ENCODE results near the gene SH2D1B. TPM values are rescaled to one million over a fixed set of nuclear protein-coding genes. Genes with fewer than 3 reads are reported as not detected.
"Not testable (repeated sequence)": the region's sequence is repeated elsewhere in the genome, so short reads cannot be mapped to it uniquely, and the experiment has no call there.

Gene SH2D1B
- total and polyA plus RNA-seq, 9 donors, result 0.10 to 0.40 (median 0.12) TPM; not detected in 6

- H3K36me3 ChIP-seq, result no peaks in the 10 kb centered on the region
- H3K27ac ChIP-seq, result no peak overlapping the region
- 81 to 87% (median 86%) methylated on average over 3 of the region's 3 CpGs for WGBS, 3 donors
- no peaks in the 10 kb centered on the region for H3K9me3 ChIP-seq
- H3K27me3 ChIP-seq, result no peaks in the 10 kb centered on the region
- intact Hi-C loops (cut with DNase I), result no loop called here
- no peaks in the 10 kb centered on the region for H3K4me1 ChIP-seq (ENCODE audit: insufficient read depth)
- TF ChIP-seq POLR2A (IDR thresholded peaks at IDR 0.05) (no peak), CTCF (IDR thresholded peaks at IDR 0.05) (no peak), EP300 (IDR thresholded peaks at IDR 0.05) (no peak)
- H3K4me3 ChIP-seq, result no peak overlapping the region
- DNase-seq, result no peak
Measured at GRCh38 chr1:162420120-162420519, 8.2 kb upstream of the SH2D1B start.

GRCh38 chr1:162419450-162419931 lies 7.6 kb upstream of the SH2D1B start:
- 58 to 65% (median 63%) methylated on average over 9 of the region's 9 CpGs for WGBS, 3 donors
- DNase-seq; intact Hi-C loops (cut with DNase I): not testable (repeated sequence)

GRCh38 chr1:162418584-162418983 lies 6.6 kb upstream of the SH2D1B start:
- H3K4me1 ChIP-seq (ENCODE audit: insufficient read depth); H3K9me3 ChIP-seq; H3K27ac ChIP-seq; DNase-seq; intact Hi-C loops (cut with DNase I); H3K4me3 ChIP-seq; H3K27me3 ChIP-seq; H3K36me3 ChIP-seq: not testable (repeated sequence)
- 61 to 79% (median 62%) methylated on average over 7 of the region's 7 CpGs for WGBS, 3 donors

More at GRCh38 chr1:162419450-162419931, 7.6 kb upstream of the SH2D1B start:
- not testable (repeated sequence) for H3K4me3 ChIP-seq; H3K9me3 ChIP-seq; H3K27me3 ChIP-seq; H3K36me3 ChIP-seq; H3K27ac ChIP-seq; H3K4me1 ChIP-seq (ENCODE audit: insufficient read depth)

GRCh38 chr1:162417650-162418049 lies 5.7 kb upstream of the SH2D1B start:
- WGBS, 3 donors, result 77 to 85% (median 79%) methylated on average over 7 of the region's 7 CpGs
- H3K4me1 ChIP-seq (ENCODE audit: insufficient read depth), result no peaks in the 10 kb centered on the region
- TF ChIP-seq CTCF (IDR thresholded peaks at IDR 0.05), result no peak
- no peak for TF ChIP-seq POLR2A (IDR thresholded peaks at IDR 0.05)
- TF ChIP-seq EP300 (IDR thresholded peaks at IDR 0.05), result no peak
- no peaks in the 10 kb centered on the region for H3K9me3 ChIP-seq
- no peaks in the 10 kb centered on the region for H3K36me3 ChIP-seq
- intact Hi-C loops (cut with DNase I), result no loop called here
- no peak overlapping the region for H3K27ac ChIP-seq
- DNase-seq, result no peak
- H3K4me3 ChIP-seq, result no peak overlapping the region
- H3K27me3 ChIP-seq, result no peaks in the 10 kb centered on the region

GRCh38 chr1:162416909-162417308 lies 5.0 kb upstream of the SH2D1B start:
- Histone ChIP-seq H3K27me3 (no peaks in the 10 kb centered on the region), H3K36me3 (no peaks in the 10 kb centered on the region), H3K4me3 (no peak overlapping the region), H3K4me1 (ENCODE audit: insufficient read depth) (no peaks in the 10 kb centered on the region), H3K9me3 (no peaks in the 10 kb centered on the region), H3K27ac (no peak overlapping the region)
- WGBS, 3 donors, result 77 to 84% (median 83%) methylated on average over 2 of the region's 2 CpGs
- TF ChIP-seq EP300 (IDR thresholded peaks at IDR 0.05) (no peak), CTCF (IDR thresholded peaks at IDR 0.05) (no peak), POLR2A (IDR thresholded peaks at IDR 0.05) (no peak)
- DNase-seq, result no peak
- intact Hi-C loops (cut with DNase I), result no loop called here

- TF ChIP-seq EP300 (IDR thresholded peaks at IDR 0.05) (no peak), CTCF (IDR thresholded peaks at IDR 0.05) (no peak), POLR2A (IDR thresholded peaks at IDR 0.05) (no peak)
- no peak overlapping the region for H3K27ac ChIP-seq
- H3K27me3 ChIP-seq, result no peaks in the 10 kb centered on the region
- DNase-seq, result no peak
- intact Hi-C loops (cut with DNase I), result no loop called here
- H3K9me3 ChIP-seq, result no peaks in the 10 kb centered on the region
- H3K4me1 ChIP-seq (ENCODE audit: insufficient read depth), result no peaks in the 10 kb centered on the region
- no peaks in the 10 kb centered on the region for H3K36me3 ChIP-seq
- H3K4me3 ChIP-seq, result no peak overlapping the region
Measured at GRCh38 chr1:162416215-162416614, 4.3 kb upstream of the SH2D1B start.
